Measurements from ENCODE around the gene ZNF232. TPM values are rescaled to one million over a fixed set of nuclear protein-coding genes. Genes with fewer than 3 reads are reported as not detected.
"Not testable (repeated sequence)": the region's sequence is repeated elsewhere in the genome, so short reads cannot be mapped to it uniquely, and the experiment has no call there.

The ZNF232 gene
- total and polyA plus RNA-seq, 5 donors from 2014 or later: 4.6 to 12.3 (median 8.0) TPM

- not testable (repeated sequence) for H3K9me3 ChIP-seq (ENCODE audit: control insufficient read depth in 2 of 2, low read length in 2 of 2); H3K4me3 ChIP-seq (ENCODE audit: low read depth, low read length); DNase-seq; H3K4me1 ChIP-seq (ENCODE audit: control insufficient read depth, insufficient read depth, low read length, poor library complexity, severe bottlenecking); H3K27ac ChIP-seq (ENCODE audit: insufficient read depth, low read length, poor library complexity, severe bottlenecking); H3K27me3 ChIP-seq (ENCODE audit: control insufficient read depth, insufficient read depth, low read length); H3K36me3 ChIP-seq (ENCODE audit: control insufficient read depth, insufficient read depth, low read length); H3K27me3 Mint-ChIP-seq; H3K4me3 Mint-ChIP-seq; ATAC-seq (ENCODE audit: low read depth in 2 of 2); H3K9me3 Mint-ChIP-seq; H3K4me1 Mint-ChIP-seq; H3K36me3 Mint-ChIP-seq; H3K27ac Mint-ChIP-seq
These were observed 26.0 kb upstream of the ZNF232 start for GRCh38 chr17:5137511-5138197.

- H3K4me1 ChIP-seq (ENCODE audit: control insufficient read depth, insufficient read depth, low read length, poor library complexity, severe bottlenecking); H3K9me3 Mint-ChIP-seq; H3K4me3 Mint-ChIP-seq; H3K27ac ChIP-seq (ENCODE audit: insufficient read depth, low read length, poor library complexity, severe bottlenecking); H3K27me3 Mint-ChIP-seq; H3K36me3 ChIP-seq (ENCODE audit: control insufficient read depth, insufficient read depth, low read length); H3K27me3 ChIP-seq (ENCODE audit: control insufficient read depth, insufficient read depth, low read length); H3K4me1 Mint-ChIP-seq; H3K4me3 ChIP-seq (ENCODE audit: low read depth, low read length); DNase-seq; H3K36me3 Mint-ChIP-seq; H3K9me3 ChIP-seq (ENCODE audit: control insufficient read depth in 2 of 2, low read length in 2 of 2); ATAC-seq (ENCODE audit: low read depth in 2 of 2); H3K27ac Mint-ChIP-seq: not testable (repeated sequence)
These were observed 25.1 kb upstream of the ZNF232 start for GRCh38 chr17:5136580-5137412.

DNA sequence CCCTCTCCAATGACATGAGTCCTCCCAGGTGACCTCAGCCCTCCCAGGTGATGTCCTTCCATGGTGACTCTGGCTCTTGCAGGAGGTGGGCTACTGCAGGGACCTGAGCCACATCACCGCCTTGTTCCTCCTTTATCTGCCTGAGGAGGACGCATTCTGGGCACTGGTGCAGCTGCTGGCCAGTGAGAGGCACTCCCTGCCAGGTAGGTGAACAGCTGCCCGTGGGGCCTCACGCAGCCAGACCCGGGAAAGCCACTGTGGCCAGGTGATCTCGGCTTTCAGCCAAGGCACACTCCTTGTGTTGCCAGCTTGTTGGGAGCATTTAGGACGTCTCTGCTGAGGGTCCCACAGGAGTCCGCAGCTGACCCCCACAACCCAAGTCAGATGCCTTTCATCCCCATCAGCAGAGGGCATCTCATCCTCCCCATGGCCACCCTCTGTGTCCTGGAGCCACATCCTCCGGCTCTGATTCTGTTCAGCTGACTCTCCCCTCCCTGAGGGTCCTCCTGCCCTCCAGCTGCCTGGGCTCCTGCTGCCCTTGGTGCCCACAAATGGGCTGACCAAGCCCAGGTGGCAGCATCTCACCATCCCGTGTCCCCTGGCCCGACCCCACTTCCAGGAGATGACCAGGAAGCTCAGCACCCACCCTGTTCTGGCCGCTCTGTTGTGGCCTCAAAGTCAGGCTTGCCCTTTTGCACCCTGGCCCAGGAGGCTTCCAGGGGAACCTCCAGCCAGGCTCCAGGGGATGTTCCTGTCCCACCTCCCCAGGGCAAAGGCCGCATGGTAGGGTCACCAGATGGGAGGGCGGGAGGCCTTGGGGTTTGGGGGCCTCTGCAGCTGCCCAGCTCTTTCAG lies 24.3 kb upstream of the ZNF232 start:
- Mint-ChIP-seq H3K4me3 (no peak overlapping the region), H3K36me3 (no peaks in the 10 kb centered on the region), H3K4me1 (no peaks in the 10 kb centered on the region), H3K27me3 (peaks cover 4% of the 10 kb centered on the region), H3K9me3 (no peaks in the 10 kb centered on the region), H3K27ac (no peak overlapping the region)
- DNase-seq: no peak
- no peak for ATAC-seq (ENCODE audit: low read depth in 2 of 2)
- Histone ChIP-seq H3K9me3 (ENCODE audit: control insufficient read depth in 2 of 2, low read length in 2 of 2) (no peaks in the 10 kb centered on the region), H3K36me3 (ENCODE audit: control insufficient read depth, insufficient read depth, low read length) (no peaks in the 10 kb centered on the region), H3K4me1 (ENCODE audit: control insufficient read depth, insufficient read depth, low read length, poor library complexity, severe bottlenecking) (no peaks in the 10 kb centered on the region), H3K27ac (ENCODE audit: insufficient read depth, low read length, poor library complexity, severe bottlenecking) (no peak overlapping the region), H3K4me3 (ENCODE audit: low read depth, low read length) (no peak overlapping the region), H3K27me3 (ENCODE audit: control insufficient read depth, insufficient read depth, low read length) (no peaks in the 10 kb centered on the region)

GRCh38 chr17:5135131-5135712 lies 23.5 kb upstream of the ZNF232 start:
- ATAC-seq (ENCODE audit: low read depth in 2 of 2); H3K36me3 ChIP-seq (ENCODE audit: control insufficient read depth, insufficient read depth, low read length); H3K27me3 Mint-ChIP-seq; H3K4me1 ChIP-seq (ENCODE audit: control insufficient read depth, insufficient read depth, low read length, poor library complexity, severe bottlenecking); DNase-seq; H3K27ac Mint-ChIP-seq; H3K4me3 Mint-ChIP-seq; H3K9me3 Mint-ChIP-seq; H3K27me3 ChIP-seq (ENCODE audit: control insufficient read depth, insufficient read depth, low read length); H3K36me3 Mint-ChIP-seq; H3K4me1 Mint-ChIP-seq; H3K9me3 ChIP-seq (ENCODE audit: control insufficient read depth in 2 of 2, low read length in 2 of 2); H3K27ac ChIP-seq (ENCODE audit: insufficient read depth, low read length, poor library complexity, severe bottlenecking); H3K4me3 ChIP-seq (ENCODE audit: low read depth, low read length): not testable (repeated sequence)

DNA sequence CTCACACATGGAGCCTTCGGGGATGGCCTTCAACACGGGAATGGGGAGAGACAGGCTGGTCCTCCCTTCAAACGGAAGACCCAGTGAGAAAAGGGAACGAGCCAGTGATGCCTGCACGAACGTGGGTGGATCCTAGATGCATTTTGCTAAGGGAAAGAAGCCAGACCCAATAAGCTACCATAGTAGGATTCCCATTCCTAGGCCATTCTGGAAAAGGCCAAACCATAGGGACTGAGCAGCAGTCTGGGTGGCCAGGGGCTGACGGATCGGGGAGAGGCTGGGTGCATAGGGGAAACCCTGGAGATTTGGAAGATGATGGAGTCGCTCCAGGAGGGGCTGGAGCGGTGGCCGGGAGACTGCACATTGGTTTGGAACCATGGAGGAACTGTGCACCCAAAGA lies 22.9 kb upstream of the ZNF232 start:
- ATAC-seq (ENCODE audit: low read depth in 2 of 2); H3K4me3 ChIP-seq (ENCODE audit: low read depth, low read length); H3K4me3 Mint-ChIP-seq; H3K4me1 Mint-ChIP-seq; H3K9me3 Mint-ChIP-seq; DNase-seq; H3K27me3 ChIP-seq (ENCODE audit: control insufficient read depth, insufficient read depth, low read length); H3K36me3 Mint-ChIP-seq; H3K27ac ChIP-seq (ENCODE audit: insufficient read depth, low read length, poor library complexity, severe bottlenecking); H3K4me1 ChIP-seq (ENCODE audit: control insufficient read depth, insufficient read depth, low read length, poor library complexity, severe bottlenecking); H3K27me3 Mint-ChIP-seq; H3K36me3 ChIP-seq (ENCODE audit: control insufficient read depth, insufficient read depth, low read length); H3K9me3 ChIP-seq (ENCODE audit: control insufficient read depth in 2 of 2, low read length in 2 of 2); H3K27ac Mint-ChIP-seq: not testable (repeated sequence)

DNA sequence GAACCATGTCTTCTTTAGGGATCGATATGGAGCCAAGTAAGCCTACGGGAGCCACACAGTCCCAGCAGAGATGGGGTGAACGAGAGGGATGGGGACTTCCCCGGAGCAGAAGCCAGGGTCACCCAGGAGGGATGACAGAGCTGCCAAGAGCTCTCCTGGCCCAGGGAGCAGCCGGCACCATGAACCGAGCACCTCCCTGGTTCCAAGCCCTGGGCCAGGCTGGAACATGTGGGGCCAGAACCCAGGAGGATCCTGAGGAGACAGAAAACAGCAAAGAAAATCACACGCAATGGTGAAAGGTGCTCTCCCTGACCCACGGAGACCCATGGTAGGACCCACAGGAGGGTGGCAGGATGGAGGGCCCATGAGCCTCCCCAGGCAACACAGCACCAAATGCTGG lies 22.3 kb upstream of the ZNF232 start:
- not testable (repeated sequence) for H3K27me3 ChIP-seq (ENCODE audit: control insufficient read depth, insufficient read depth, low read length); H3K27ac Mint-ChIP-seq; DNase-seq; H3K9me3 ChIP-seq (ENCODE audit: control insufficient read depth in 2 of 2, low read length in 2 of 2); H3K9me3 Mint-ChIP-seq; H3K4me1 Mint-ChIP-seq; H3K36me3 ChIP-seq (ENCODE audit: control insufficient read depth, insufficient read depth, low read length); ATAC-seq (ENCODE audit: low read depth in 2 of 2); H3K27me3 Mint-ChIP-seq; H3K4me3 ChIP-seq (ENCODE audit: low read depth, low read length); H3K27ac ChIP-seq (ENCODE audit: insufficient read depth, low read length, poor library complexity, severe bottlenecking); H3K4me3 Mint-ChIP-seq; H3K36me3 Mint-ChIP-seq; H3K4me1 ChIP-seq (ENCODE audit: control insufficient read depth, insufficient read depth, low read length, poor library complexity, severe bottlenecking)

GRCh38 chr17:5133311-5133710 lies 21.6 kb upstream of the ZNF232 start:
- ATAC-seq (ENCODE audit: low read depth in 2 of 2) (no peak), DNase-seq (no peak)
- Histone ChIP-seq H3K27me3 (ENCODE audit: control insufficient read depth, insufficient read depth, low read length) (no peaks in the 10 kb centered on the region), H3K4me3 (ENCODE audit: low read depth, low read length) (no peak overlapping the region), H3K36me3 (ENCODE audit: control insufficient read depth, insufficient read depth, low read length) (no peaks in the 10 kb centered on the region), H3K9me3 (ENCODE audit: control insufficient read depth in 2 of 2, low read length in 2 of 2) (no peaks in the 10 kb centered on the region), H3K27ac (ENCODE audit: insufficient read depth, low read length, poor library complexity, severe bottlenecking) (no peak overlapping the region), H3K4me1 (ENCODE audit: control insufficient read depth, insufficient read depth, low read length, poor library complexity, severe bottlenecking) (no peaks in the 10 kb centered on the region)
- Mint-ChIP-seq H3K9me3 (no peaks in the 10 kb centered on the region), H3K4me3 (no peak overlapping the region), H3K27me3 (peaks cover 4% of the 10 kb centered on the region), H3K36me3 (no peaks in the 10 kb centered on the region), H3K4me1 (no peaks in the 10 kb centered on the region), H3K27ac (no peak overlapping the region)
